ENCODE data around the gene PLIN3. TPM values are rescaled to one million over a fixed set of nuclear protein-coding genes. Genes with fewer than 3 reads are reported as not detected.

Gene PLIN3
- total and polyA plus RNA-seq, 9 of the 15 experiments (the other 6 are each of a cell fraction or from before 2014, with no cell fraction given) = 7.5 to 75.6 (median 43.1) TPM

DNA sequence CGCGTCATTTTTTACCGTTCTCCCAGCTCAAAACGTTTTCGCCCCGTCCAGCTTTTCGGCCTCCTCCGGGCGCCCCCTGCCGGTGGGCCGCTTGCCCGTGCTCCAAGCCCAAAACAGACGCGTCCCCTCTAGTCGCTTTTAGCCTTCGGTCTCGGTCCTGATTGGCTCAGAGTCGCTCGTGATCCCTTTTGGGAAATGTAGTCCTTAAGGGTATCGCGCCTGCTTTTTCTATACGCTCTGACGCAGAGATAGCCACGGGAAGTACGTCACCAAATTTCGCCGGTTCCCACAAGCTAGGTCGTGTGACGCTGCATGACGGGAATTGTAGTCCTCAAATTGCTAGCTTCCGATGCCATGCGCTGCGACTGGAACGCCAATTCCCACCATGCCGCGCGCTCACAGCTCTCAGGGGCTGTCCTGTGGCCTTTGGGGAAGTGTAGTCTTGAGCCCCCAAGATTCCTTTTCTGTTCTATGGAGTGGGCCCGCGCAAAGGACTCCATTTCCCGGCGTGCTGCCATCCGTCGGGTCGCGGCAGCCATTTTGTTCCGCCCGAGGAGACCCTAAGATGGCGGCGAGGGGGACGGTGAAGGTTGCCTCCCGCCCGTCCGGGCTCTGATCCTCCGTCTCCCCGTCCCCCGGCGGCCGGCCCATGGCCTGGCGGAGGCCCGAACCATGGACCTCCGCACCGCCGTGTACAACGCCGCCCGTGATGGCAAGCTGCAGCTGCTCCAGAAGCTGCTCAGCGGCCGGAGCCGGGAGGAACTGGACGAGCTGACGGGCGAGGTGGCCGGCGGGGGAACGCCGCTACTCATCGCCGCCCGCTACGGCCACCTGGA, 76.1 kb downstream of the PLIN3 start, which contains the start of gene FEM1A (continued):
- TF ChIP-seq, protein P1, sequence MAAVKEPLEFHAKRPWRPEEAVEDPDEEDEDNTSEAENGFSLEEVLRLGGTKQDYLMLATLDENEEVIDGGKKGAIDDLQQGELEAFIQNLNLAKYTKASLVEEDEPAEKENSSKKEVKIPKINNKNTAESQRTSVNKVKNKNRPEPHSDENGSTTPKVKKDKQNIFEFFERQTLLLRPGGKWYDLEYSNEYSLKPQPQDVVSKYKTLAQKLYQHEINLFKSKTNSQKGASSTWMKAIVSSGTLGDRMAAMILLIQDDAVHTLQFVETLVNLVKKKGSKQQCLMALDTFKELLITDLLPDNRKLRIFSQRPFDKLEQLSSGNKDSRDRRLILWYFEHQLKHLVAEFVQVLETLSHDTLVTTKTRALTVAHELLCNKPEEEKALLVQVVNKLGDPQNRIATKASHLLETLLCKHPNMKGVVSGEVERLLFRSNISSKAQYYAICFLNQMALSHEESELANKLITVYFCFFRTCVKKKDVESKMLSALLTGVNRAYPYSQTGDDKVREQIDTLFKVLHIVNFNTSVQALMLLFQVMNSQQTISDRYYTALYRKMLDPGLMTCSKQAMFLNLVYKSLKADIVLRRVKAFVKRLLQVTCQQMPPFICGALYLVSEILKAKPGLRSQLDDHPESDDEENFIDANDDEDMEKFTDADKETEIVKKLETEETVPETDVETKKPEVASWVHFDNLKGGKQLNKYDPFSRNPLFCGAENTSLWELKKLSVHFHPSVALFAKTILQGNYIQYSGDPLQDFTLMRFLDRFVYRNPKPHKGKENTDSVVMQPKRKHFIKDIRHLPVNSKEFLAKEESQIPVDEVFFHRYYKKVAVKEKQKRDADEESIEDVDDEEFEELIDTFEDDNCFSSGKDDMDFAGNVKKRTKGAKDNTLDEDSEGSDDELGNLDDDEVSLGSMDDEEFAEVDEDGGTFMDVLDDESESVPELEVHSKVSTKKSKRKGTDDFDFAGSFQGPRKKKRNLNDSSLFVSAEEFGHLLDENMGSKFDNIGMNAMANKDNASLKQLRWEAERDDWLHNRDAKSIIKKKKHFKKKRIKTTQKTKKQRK (IDR thresholded peaks at IDR 0.05; ENCODE audit: borderline replicate concordance, low read depth, low read length) = no peak
- no peak for TF ChIP-seq CBX3 (IDR thresholded peaks at IDR 0.05; ENCODE audit: borderline replicate concordance in 1 of 2, low read length in 2 of 2)
- TF ChIP-seq, protein P2, sequence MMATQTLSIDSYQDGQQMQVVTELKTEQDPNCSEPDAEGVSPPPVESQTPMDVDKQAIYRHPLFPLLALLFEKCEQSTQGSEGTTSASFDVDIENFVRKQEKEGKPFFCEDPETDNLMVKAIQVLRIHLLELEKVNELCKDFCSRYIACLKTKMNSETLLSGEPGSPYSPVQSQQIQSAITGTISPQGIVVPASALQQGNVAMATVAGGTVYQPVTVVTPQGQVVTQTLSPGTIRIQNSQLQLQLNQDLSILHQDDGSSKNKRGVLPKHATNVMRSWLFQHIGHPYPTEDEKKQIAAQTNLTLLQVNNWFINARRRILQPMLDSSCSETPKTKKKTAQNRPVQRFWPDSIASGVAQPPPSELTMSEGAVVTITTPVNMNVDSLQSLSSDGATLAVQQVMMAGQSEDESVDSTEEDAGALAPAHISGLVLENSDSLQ (IDR thresholded peaks at IDR 0.05) = peak; percentile 57
- TF ChIP-seq TAF7 (tag; IDR thresholded peaks at IDR 0.05) = peak; percentile 92
- peak; percentile 41 for TF ChIP-seq NFE2 (IDR thresholded peaks at IDR 0.05; ENCODE audit: low read depth)
- TF ChIP-seq, protein P3, sequence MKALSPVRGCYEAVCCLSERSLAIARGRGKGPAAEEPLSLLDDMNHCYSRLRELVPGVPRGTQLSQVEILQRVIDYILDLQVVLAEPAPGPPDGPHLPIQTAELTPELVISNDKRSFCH (CRISPR knock-in tag; IDR thresholded peaks at IDR 0.05) = no peak
- TF ChIP-seq, protein P3 (tag; IDR thresholded peaks at IDR 0.05) = peak; percentile 98
- TF ChIP-seq, protein P4, sequence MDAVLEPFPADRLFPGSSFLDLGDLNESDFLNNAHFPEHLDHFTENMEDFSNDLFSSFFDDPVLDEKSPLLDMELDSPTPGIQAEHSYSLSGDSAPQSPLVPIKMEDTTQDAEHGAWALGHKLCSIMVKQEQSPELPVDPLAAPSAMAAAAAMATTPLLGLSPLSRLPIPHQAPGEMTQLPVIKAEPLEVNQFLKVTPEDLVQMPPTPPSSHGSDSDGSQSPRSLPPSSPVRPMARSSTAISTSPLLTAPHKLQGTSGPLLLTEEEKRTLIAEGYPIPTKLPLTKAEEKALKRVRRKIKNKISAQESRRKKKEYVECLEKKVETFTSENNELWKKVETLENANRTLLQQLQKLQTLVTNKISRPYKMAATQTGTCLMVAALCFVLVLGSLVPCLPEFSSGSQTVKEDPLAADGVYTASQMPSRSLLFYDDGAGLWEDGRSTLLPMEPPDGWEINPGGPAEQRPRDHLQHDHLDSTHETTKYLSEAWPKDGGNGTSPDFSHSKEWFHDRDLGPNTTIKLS (IDR thresholded peaks at IDR 0.05; ENCODE audit: borderline replicate concordance, low read depth) = peak; percentile 99
- TF ChIP-seq COPS2 (conservative IDR thresholded peaks at IDR 0.05) = no peak
- TF ChIP-seq, protein P5, sequence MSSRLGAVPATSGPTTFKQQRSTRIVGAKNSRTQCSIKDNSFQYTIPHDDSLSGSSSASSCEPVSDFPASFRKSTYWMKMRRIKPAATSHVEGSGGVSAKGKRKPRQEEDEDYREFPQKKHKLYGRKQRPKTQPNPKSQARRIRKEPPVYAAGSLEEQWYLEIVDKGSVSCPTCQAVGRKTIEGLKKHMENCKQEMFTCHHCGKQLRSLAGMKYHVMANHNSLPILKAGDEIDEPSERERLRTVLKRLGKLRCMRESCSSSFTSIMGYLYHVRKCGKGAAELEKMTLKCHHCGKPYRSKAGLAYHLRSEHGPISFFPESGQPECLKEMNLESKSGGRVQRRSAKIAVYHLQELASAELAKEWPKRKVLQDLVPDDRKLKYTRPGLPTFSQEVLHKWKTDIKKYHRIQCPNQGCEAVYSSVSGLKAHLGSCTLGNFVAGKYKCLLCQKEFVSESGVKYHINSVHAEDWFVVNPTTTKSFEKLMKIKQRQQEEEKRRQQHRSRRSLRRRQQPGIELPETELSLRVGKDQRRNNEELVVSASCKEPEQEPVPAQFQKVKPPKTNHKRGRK (tag; IDR thresholded peaks at IDR 0.05) = no peak
- no peak for TF ChIP-seq RNF2 (IDR thresholded peaks at IDR 0.05)
- no peak for TF ChIP-seq NCOA4 (IDR thresholded peaks at IDR 0.05; ENCODE audit: partially characterized antibody)
- peak; percentile 71; the same call in 1 of the 2 replicates for TF ChIP-seq HSF4 (CRISPR knock-in tag; IDR thresholded peaks at IDR 0.05; ENCODE audit: borderline replicate concordance)
- TF ChIP-seq KLF13 (tag; IDR thresholded peaks at IDR 0.05; ENCODE audit: borderline replicate concordance, low read depth) = peak; percentile 68; the same call in 1 of the 2 replicates
- TF ChIP-seq ZNF764 (CRISPR knock-in tag; IDR thresholded peaks at IDR 0.05; ENCODE audit: low read depth) = no peak
- TF ChIP-seq, protein P6, sequence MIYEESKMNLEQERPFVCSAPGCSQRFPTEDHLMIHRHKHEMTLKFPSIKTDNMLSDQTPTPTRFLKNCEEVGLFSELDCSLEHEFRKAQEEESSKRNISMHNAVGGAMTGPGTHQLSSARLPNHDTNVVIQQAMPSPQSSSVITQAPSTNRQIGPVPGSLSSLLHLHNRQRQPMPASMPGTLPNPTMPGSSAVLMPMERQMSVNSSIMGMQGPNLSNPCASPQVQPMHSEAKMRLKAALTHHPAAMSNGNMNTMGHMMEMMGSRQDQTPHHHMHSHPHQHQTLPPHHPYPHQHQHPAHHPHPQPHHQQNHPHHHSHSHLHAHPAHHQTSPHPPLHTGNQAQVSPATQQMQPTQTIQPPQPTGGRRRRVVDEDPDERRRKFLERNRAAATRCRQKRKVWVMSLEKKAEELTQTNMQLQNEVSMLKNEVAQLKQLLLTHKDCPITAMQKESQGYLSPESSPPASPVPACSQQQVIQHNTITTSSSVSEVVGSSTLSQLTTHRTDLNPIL (CRISPR knock-in tag; IDR thresholded peaks at IDR 0.05) = no peak
- no peak for TF ChIP-seq MTF1 (CRISPR knock-in tag; IDR thresholded peaks at IDR 0.05; ENCODE audit: borderline replicate concordance)

All from K562 (cell line).